IPS DF 4.7 (cell line): ENCODE data around the gene SPRED1.

Experiments used
- DNase-seq: peaks from one replicate; pipeline ENCODE4 v3.0.0-alpha.2; 2013; ENCODE audit warnings: low spot score; ENCODE audit errors: extremely low read depth

SPRED1 gene

DNA sequence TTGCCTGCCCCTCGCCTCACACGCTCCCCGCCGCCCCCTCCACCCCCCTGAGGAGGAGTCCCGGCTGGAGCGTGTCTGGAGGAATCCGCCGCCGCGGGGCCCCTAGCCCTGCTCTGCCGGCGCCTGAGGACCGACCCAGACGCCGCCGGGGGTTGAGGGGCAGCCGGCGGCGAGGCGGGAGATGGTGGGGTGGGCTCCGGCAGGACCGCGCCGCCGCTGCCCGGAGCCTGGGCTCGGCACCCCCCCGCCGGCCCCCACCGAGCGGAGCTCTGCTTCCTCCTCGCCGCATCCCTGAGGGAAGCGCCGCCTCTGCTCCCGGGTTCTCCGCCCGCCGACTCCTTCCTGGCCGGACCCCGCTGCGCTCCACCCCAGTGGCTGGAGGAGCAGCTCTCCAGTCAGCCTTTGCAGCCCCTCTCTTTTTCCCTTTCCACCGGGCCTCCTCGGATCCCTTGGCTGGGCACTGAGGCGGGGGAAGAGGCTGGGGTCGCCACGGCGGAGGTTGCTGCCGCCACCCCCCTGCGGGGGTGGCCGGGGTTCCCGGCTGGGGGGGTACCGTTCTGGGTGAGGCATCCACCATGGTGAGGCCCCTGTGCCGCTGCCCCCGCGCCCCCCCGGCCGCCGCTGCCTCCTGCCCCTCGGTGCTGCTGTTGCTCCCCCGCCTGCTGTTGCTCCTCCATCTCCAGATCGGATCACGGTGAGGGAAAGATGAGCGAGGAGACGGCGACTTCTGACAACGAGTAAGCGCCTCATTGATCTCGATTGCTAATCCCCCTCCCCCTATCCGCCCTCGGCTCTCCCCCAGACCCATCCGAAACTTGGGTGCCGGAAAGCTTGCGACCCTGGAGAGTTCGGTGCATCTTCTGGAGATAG, at the start of gene SPRED1:
TSS of gene SPRED1 (plus strand) at position 356 of the 870 bp plus-strand sequence. CDS start at position 706, 350 bp downstream.
- no peak for DNase-seq

DNA sequence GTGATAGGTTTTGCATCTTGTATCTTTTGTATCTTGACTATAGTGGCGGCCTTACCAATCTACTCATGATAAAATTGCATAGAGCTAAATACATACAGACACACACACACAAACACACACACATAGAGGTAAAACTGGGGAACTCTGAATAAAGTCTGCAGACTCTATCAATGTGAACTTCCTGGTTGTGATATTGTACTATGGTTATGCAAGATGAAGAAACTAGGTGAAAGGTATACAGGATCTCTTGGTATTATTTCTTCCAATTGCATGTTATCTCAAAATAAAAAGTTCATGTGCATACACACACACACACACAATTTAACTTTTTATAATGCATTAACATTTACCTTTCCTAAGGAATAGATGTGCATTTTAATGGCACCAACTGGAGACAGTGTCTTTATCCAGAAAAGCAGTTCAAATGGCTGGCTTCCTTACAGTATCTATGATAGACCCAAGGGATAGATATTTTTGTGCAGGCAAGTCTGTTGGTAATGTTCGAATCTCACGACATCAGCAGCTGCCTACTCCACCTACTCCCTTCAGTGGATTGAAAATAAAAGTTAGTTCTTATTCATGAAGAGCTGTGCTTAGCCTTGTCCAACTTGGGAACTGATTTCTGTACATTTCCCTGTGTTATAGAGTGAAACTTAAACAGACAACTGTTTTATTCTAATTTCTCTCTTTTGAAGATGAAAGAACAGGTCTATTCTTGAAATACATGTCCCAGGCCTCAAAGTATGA, 46.9 kb upstream of the SPRED1 start:
- no peak for DNase-seq

GRCh38 chr15:38207621-38208020, 45.0 kb upstream of the SPRED1 start:
- DNase-seq, result no peak

DNA sequence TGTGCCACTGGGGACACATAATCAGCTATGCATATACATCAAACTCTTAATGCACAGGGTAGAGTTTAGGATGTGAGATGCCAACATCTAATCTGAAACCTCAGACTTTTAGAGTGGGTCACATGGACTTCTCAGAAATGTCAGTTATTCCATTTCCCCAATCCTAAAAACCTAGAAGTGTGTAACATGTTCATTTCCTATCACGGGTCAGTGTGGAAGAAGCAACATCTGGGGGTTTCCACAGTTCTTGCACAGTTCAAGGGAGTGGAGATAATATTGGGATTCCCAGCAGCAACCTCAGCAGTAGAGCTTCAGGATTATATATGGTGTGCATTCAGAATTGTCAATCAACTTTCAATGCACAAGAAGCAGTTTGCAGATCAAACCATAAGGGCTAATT, 44.4 kb upstream of the SPRED1 start:
- no peak for DNase-seq

DNA sequence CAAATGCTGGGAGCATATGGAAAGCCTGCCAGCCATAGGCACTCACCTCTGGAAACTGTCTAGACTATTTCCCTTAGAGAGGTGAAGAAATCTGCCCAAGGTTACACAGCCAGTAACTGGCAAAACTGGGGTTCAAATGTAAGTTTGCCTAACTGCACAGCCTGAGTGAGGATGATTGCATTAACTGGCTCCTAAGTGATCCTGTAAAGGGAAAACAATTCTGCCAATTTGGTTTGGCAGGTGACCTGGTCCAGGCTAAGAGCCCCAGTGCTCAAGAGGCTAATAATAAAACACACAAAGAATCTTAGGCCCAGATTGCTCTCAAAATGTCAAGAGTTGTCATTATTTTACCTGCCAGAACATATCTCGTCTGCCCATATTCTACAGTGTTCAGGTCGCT, 43.9 kb upstream of the SPRED1 start:
- DNase-seq, result no peak

- no peak for DNase-seq
Measured at GRCh38 chr15:38211249-38211648, 41.4 kb upstream of the SPRED1 start.

DNA sequence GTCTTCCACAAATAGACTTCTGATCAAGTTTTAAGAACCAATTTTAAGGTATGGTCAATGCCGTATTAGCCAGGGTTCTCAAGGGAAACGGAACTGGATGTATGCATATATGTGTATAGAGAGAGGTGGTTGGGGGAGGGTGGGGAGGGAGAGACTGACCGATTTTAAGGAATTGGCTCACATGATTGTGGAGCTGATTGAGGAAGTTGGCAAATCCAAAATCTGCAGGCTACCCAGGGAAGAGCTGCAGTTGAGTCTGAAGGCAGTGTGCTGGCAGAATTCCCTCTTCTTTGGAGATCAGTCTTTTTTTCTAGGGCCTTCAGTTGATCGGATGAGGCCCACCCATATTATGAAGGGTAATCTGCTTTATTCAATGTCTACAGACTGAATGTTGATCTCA, 40.8 kb upstream of the SPRED1 start:
- no peak for DNase-seq

- no peak for DNase-seq
Measured at GRCh38 chr15:38212729-38213351, 39.8 kb upstream of the SPRED1 start.

GRCh38 chr15:38213356-38213755, 39.3 kb upstream of the SPRED1 start:
- no peak for DNase-seq

GRCh38 chr15:38215707-38216106, 36.9 kb upstream of the SPRED1 start:
- no peak for DNase-seq

- DNase-seq, result no peak
Measured at GRCh38 chr15:38216763-38217162, 35.9 kb upstream of the SPRED1 start.

DNA sequence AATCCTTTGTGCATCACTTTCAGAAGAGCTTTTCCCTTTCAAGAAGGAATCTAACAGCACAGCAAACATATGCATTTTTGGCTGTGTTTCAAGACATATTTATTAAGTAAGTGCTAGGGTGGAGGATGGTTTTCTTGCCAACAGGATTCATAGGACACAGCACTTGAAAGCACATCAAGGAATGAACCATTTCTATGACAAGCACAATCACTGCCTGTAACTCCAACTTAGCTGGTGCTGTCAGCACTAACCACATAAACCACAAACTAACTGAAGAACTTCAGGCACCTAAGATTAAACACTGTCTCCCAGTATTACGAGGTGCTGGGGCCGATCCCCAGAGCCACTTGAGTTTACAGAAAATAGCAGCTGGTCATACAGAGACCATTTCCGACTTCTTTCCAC, 35.4 kb upstream of the SPRED1 start:
- DNase-seq, result no peak

GRCh38 chr15:38217788-38218609, 34.6 kb upstream of the SPRED1 start:
- no peak for DNase-seq

DNA sequence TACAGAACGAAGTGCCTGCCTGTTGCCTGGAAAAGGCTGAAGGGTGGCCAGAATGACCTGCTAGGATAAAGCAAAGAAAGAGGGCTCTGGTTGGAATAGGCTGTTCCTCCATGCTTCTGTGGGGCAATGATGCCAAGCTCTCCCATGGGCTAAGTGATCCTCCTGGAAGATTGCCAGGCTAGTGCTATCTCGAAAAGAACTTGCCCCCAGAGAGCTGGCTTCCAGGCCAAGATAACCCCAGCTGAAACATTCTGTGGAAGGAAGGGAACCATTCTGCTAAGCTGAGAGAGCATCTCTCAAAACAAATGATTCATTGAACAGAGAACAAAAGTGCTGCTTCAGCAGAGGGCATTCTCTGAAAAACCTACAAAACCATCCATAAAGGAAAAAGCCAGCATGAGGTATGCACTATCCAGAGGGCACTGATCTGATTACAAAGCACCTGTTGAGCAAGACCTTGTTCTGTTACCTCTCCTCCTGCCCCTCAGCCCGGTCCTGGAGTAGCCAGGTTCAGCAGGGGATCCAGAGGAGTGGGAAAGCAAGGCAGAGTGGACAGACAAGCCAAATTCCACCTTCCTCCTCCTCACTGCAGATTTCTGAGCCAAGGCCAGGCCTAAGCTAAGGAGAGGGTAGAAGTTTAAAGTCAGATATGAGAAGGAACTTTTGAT, 31.9 kb upstream of the SPRED1 start:
- DNase-seq, result no peak

- DNase-seq, result no peak
Measured at GRCh38 chr15:38224486-38224885, 28.1 kb upstream of the SPRED1 start.

DNA sequence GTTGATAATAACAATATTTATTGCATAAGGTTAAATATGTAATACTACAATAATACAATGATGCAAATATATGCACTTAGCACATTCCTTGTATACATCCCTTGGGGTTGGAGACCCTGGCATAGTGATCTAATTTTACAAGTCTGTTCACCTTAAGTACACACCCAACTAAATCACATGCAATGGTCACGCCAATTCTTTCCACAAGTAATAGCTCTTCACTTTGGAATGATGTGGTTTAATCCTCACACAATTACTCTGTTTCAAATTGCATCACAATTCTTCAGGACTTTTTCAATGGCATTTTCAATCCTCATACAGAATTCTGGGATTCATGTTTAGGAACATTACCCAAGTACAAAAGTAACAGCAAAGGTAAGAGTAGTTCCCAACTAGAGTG, 27.3 kb upstream of the SPRED1 start:
- DNase-seq, result no peak

DNA sequence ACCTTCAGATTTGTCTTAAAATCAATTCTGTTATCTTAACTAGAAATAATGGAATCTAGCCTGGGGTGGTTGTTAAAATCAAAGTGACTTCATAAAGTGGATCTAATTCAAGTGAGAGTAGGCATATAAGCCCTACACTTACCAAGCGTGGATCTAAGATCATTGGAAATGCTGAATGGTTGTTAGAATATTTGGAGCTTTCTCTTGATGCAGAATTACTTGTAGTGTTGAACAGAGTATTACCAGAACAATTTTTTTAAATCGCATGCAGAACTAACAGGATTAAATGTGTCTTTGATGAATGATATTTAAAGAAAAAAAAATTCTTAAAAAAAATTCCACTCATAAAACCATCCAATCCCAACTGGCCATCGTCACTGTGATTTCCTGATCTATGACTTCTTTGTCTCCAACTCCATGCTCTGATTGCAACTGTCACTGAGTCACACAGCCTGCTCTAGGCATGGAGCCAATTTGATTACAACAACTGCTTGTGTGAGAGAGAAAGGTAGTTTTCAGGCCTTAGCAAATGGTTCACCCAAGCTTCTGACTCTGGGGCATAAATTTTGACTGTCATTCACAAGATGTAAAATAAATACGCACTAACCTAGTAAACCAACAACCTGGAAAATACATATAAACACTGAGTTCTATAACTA, 25.9 kb upstream of the SPRED1 start:
- DNase-seq, result no peak

DNA sequence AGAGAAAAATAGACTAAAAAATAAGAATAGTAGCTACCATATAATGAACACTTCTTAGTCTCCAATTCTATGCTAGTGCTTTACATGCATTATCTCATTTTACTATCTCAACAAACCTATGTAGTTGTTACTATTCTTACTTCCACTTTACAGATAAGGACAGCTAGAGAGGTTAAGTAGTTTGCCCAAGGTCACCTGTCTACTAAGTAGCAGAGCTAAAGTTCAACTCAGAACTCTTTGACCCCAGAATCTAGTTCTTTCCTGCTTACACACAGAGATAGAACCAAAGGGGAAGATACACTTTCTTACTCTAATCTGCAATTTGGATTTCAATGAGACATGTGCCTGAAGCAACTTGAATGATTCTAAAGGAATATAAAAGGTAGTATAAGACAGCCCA, 24.7 kb upstream of the SPRED1 start:
- DNase-seq, result no peak

DNA sequence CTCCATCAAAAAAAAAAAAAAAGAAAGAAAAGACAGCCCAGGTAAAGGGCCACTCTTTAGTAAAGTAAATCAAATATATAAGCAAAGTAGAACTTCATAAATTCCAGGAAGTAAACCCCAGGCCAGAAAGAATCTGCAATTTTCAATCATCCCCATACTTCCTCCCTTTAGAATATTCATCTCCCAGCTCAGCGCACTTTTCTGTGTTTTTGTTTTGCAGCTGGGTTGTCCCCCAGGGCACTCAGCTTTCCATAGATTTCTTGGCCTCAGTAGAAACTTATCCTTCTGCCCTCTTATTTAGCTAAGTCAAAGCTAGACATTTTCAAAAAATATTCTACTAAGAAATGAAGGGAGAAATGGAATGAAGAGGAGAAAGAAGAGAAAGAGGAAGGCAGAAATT, 24.0 kb upstream of the SPRED1 start:
- DNase-seq, result no peak

- no peak for DNase-seq
Measured at GRCh38 chr15:38229705-38230310, 22.8 kb upstream of the SPRED1 start.
